Stimulated activated CD8-positive, alpha-beta memory T cell treated with anti-CD3 and anti-CD28 coated beads, Interleukin-4, amount 100 ng/mL, for 4 hours (primary cell): Measurements from ENCODE around the gene KCNIP3.
"Not testable (repeated sequence)": the region's sequence is repeated elsewhere in the genome, so short reads cannot be mapped to it uniquely, and the experiment has no call there.

Experiments
- DNase-seq, 2 donors: peaks; one replicate each; pipeline ENCODE4 v3.0.0-alpha.2; 2020; ENCODE audit warnings: low read depth in 2 of 2, low spot score in 1 of 2

The KCNIP3 gene

GRCh38 chr2:95296880-95297487, at the start of gene KCNIP3:
Gene KCNIP3 (plus strand): TSS chr2:95297347. CDS start chr2:95297439, 92 bp downstream.
- DNase-seq: no peak

GRCh38 chr2:95258271-95258670, 38.9 kb upstream of the KCNIP3 start:
- no peak for DNase-seq

- DNase-seq: no peak
Measured at GRCh38 chr2:95260028-95261023, 36.8 kb upstream of the KCNIP3 start.

- DNase-seq: no peak
Measured at GRCh38 chr2:95261602-95262001, 35.5 kb upstream of the KCNIP3 start.

- DNase-seq: no peak
Measured at GRCh38 chr2:95262896-95263542, 34.1 kb upstream of the KCNIP3 start.

- DNase-seq: no peak
Measured at GRCh38 chr2:95264624-95265023, 32.5 kb upstream of the KCNIP3 start.

- DNase-seq: no peak
Measured at GRCh38 chr2:95265182-95265581, 32.0 kb upstream of the KCNIP3 start.

- no peak for DNase-seq
Measured at GRCh38 chr2:95266781-95267430, 30.2 kb upstream of the KCNIP3 start.

GRCh38 chr2:95267458-95268210, 29.5 kb upstream of the KCNIP3 start:
- DNase-seq: no peak

GRCh38 chr2:95268211-95269035, 28.7 kb upstream of the KCNIP3 start:
- no peak for DNase-seq

GRCh38 chr2:95269036-95269680, 28.0 kb upstream of the KCNIP3 start:
- no peak for DNase-seq

GRCh38 chr2:95269745-95270144, 27.4 kb upstream of the KCNIP3 start:
- not testable (repeated sequence) for DNase-seq

GRCh38 chr2:95270541-95271081, 26.5 kb upstream of the KCNIP3 start:
- DNase-seq: no peak

GRCh38 chr2:95271381-95271971, 25.7 kb upstream of the KCNIP3 start:
- DNase-seq: no peak

GRCh38 chr2:95272299-95272751, 24.8 kb upstream of the KCNIP3 start:
- DNase-seq: no peak

- DNase-seq: no peak
Measured at GRCh38 chr2:95272781-95273180, 24.4 kb upstream of the KCNIP3 start.

- DNase-seq: no peak
Measured at GRCh38 chr2:95273566-95274290, 23.4 kb upstream of the KCNIP3 start.
